ENCODE data around the gene DPAGT1. TPM values are rescaled to one million over a fixed set of nuclear protein-coding genes. Genes with fewer than 3 reads are reported as not detected.
A peak's percentile ranks its signal among the peaks of the same experiment; 100 is the strongest.

Gene DPAGT1
- total RNA-seq, 2 donors from 2014 or later: 49.4 to 51.9 TPM

DNA sequence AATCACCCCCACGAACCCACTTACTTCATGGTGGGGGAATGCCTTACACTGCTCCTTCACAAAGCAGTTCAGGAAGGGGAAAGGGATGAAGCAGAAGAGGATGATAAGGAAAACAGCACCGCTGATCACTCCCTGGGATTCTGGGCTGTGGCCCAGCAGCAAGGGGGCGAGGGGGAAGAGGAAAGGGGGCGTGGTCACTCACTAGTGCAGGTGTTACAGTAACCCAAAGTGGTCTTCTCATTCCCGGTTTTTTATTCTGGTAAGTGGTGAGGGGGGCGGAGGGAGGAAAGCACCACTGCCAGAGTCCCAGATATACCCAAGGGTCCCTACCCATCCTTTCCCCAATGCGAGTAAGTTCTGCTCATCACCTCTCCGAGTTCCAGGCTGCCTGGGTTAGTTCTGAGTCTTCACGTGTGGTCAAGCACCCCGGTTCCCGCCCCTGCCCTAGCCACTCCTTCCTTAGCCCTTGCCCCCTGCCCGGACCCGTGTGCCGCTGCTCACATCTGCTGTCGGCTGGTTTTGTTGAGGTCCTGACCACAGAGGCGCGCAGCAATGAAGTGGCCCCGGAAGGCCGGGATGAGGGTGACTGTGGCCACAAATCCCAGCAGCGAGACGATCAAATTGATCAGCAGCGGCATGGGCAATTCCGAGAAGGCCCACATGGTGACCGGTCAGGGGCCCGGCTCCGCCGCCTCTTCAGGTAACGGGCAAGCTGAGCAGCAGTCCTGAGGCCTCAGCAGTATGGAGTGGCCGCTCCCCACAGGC lies 477 bp downstream of the DPAGT1 start:
- Mint-ChIP-seq H3K27ac (peak overlapping the region; percentile 97), H3K36me3 (ENCODE audit: low read depth) (peaks cover 30% of the 10 kb centered on the region), H3K4me1 (peaks cover 23% of the 10 kb centered on the region), H3K4me3 (peak overlapping the region; percentile 87), H3K27me3 (ENCODE audit: insufficient read depth) (peaks cover 5% of the 10 kb centered on the region), H3K9me3 (no peaks in the 10 kb centered on the region)
- WGBS, 2 experiments (ENCODE audit: insufficient coverage in 1 of 2, insufficient read length in 1 of 2): 0 to 2% methylated on average over 24 to 29 of the region's 29 CpGs
- Histone ChIP-seq H3K36me3 (ENCODE audit: control insufficient read depth, insufficient read depth, low read length) (peaks cover 27% of the 10 kb centered on the region), H3K27ac (ENCODE audit: low read depth, low read length) (peak overlapping the region; percentile 85), H3K4me1 (ENCODE audit: control insufficient read depth, insufficient read depth, low read length) (peaks cover 5% of the 10 kb centered on the region), H3K27me3 (ENCODE audit: control insufficient read depth, insufficient read depth, low read length, poor library complexity, severe bottlenecking) (no peaks in the 10 kb centered on the region), H3K4me3 (ENCODE audit: low read length) (peak overlapping the region; percentile 89), H3K9me3 (ENCODE audit: control insufficient read depth, low read length) (no peaks in the 10 kb centered on the region), H3K9ac (ENCODE audit: extremely low read depth, low read length, poor library complexity, severe bottlenecking) (peak overlapping the region; percentile 90)
- no peak for DNase-seq
- TF ChIP-seq, protein P1, sequence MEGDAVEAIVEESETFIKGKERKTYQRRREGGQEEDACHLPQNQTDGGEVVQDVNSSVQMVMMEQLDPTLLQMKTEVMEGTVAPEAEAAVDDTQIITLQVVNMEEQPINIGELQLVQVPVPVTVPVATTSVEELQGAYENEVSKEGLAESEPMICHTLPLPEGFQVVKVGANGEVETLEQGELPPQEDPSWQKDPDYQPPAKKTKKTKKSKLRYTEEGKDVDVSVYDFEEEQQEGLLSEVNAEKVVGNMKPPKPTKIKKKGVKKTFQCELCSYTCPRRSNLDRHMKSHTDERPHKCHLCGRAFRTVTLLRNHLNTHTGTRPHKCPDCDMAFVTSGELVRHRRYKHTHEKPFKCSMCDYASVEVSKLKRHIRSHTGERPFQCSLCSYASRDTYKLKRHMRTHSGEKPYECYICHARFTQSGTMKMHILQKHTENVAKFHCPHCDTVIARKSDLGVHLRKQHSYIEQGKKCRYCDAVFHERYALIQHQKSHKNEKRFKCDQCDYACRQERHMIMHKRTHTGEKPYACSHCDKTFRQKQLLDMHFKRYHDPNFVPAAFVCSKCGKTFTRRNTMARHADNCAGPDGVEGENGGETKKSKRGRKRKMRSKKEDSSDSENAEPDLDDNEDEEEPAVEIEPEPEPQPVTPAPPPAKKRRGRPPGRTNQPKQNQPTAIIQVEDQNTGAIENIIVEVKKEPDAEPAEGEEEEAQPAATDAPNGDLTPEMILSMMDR (conservative IDR thresholded peaks at IDR 0.05): peak; percentile 46

DNA sequence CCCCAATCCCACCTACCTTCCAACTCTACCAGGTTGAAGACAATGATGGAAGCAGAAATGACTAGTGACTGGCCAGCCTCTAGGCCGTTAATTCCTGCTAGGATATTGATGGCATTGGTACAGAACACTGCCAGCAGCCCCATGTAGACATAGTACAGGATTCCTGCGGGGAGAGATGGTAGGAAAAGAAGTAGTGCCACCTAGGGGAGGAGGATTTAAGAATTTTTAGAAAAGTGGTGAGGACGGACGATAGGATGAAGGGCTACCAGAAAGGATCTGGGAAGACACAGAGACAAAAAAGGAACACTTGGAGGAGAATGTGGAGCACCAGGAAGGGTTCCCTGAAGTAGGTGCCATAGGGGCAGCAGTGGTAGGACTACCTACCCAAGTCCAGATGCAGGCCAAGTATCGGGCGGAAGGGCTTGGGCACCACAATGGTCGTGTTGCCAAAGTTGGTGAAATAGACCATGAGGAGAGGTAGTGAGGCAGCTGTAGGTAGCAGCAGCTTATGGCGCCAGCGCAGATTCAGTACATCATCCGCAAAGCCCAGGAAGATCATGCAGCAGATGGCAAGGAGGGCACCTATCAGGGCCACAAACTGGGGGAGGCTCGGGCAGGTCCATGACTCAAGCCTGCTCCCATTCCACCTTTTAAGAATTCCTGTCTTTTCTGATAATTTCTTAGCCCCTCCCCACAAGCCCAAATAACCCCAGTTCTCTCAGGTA lies 1.2 kb downstream of the DPAGT1 start:
- no peak overlapping the region for H3K27ac ChIP-seq (ENCODE audit: low read depth, low read length)
- DNase-seq: peak; percentile 57
- Mint-ChIP-seq H3K27me3 (ENCODE audit: insufficient read depth) (no peaks in the 10 kb centered on the region), H3K27ac (peak overlapping the region; percentile 36), H3K4me3 (peak overlapping the region; percentile 87), H3K4me1 (peaks cover 19% of the 10 kb centered on the region), H3K36me3 (ENCODE audit: low read depth) (peaks cover 30% of the 10 kb centered on the region), H3K9me3 (no peaks in the 10 kb centered on the region)
- no peak overlapping the region for H3K9ac ChIP-seq (ENCODE audit: extremely low read depth, low read length, poor library complexity, severe bottlenecking)
- peak overlapping the region; percentile 89 for H3K4me3 ChIP-seq (ENCODE audit: low read length)
- no peaks in the 10 kb centered on the region for H3K9me3 ChIP-seq (ENCODE audit: control insufficient read depth, low read length)
- no peaks in the 10 kb centered on the region for H3K27me3 ChIP-seq (ENCODE audit: control insufficient read depth, insufficient read depth, low read length, poor library complexity, severe bottlenecking)
- WGBS, 2 experiments (ENCODE audit: insufficient coverage in 1 of 2, insufficient read length in 1 of 2): 60% methylated on average over 10 to 11 of the region's 11 CpGs
- H3K4me1 ChIP-seq (ENCODE audit: control insufficient read depth, insufficient read depth, low read length): peaks cover 5% of the 10 kb centered on the region
- TF ChIP-seq, protein P1 (conservative IDR thresholded peaks at IDR 0.05): peak; percentile 64
- H3K36me3 ChIP-seq (ENCODE audit: control insufficient read depth, insufficient read depth, low read length): peaks cover 29% of the 10 kb centered on the region

DNA sequence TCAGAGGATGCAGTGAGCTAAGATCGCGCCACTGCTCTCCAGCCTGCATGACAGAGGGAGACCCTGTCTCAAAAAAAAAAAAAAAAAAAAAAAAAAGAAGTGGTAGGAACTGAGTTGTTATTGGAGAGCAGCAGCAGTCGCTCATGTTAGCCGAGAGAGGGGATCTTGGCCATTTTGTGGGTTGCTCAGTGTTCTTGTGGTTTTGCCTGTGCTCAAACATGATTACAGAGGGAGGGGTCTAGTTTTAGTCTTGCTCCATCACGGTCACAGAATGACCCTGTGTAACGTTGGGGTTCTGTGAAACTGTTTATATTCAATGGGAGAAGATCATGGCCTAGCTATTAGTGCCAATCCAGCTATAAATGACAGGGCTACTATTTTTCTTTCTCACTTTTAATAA lies 1.9 kb downstream of the DPAGT1 start:
- no peaks in the 10 kb centered on the region for H3K27me3 Mint-ChIP-seq (ENCODE audit: insufficient read depth)
- no peak overlapping the region for H3K4me3 ChIP-seq (ENCODE audit: low read length)
- H3K27ac Mint-ChIP-seq: no peak overlapping the region
- peaks cover 30% of the 10 kb centered on the region for H3K36me3 Mint-ChIP-seq (ENCODE audit: low read depth)
- DNase-seq: no peak
- no peak overlapping the region for H3K27ac ChIP-seq (ENCODE audit: low read depth, low read length)
- H3K36me3 ChIP-seq (ENCODE audit: control insufficient read depth, insufficient read depth, low read length): peaks cover 29% of the 10 kb centered on the region
- TF ChIP-seq, protein P1 (conservative IDR thresholded peaks at IDR 0.05): no peak
- H3K9me3 Mint-ChIP-seq: no peaks in the 10 kb centered on the region
- no peaks in the 10 kb centered on the region for H3K9me3 ChIP-seq (ENCODE audit: control insufficient read depth, low read length)
- H3K27me3 ChIP-seq (ENCODE audit: control insufficient read depth, insufficient read depth, low read length, poor library complexity, severe bottlenecking): no peaks in the 10 kb centered on the region
- H3K9ac ChIP-seq (ENCODE audit: extremely low read depth, low read length, poor library complexity, severe bottlenecking): no peak overlapping the region
- H3K4me1 ChIP-seq (ENCODE audit: control insufficient read depth, insufficient read depth, low read length): peaks cover 5% of the 10 kb centered on the region
- peaks cover 19% of the 10 kb centered on the region for H3K4me1 Mint-ChIP-seq
- no peak overlapping the region for H3K4me3 Mint-ChIP-seq
- 88 to 90% methylated on average over 4 to 6 of the region's 6 CpGs for WGBS, 2 experiments (ENCODE audit: insufficient coverage in 1 of 2, insufficient read length in 1 of 2)
